Stimulated activated CD8-positive, alpha-beta memory T cell treated with anti-CD3 and anti-CD28 coated beads, Interleukin-7, amount 100 ng/mL, for 4 hours (primary cell): ENCODE data around the gene CDH13.

ENCODE experiments used
- DNase-seq, 2 donors: peaks; one replicate each; pipeline ENCODE4 v3.0.0-alpha.2; 2020; ENCODE audit warnings: low read depth in 2 of 2

Gene CDH13

GRCh38 chr16:83722456-83723183 lies 1095.9 kb downstream of the CDH13 start:
- no peak for DNase-seq

DNA sequence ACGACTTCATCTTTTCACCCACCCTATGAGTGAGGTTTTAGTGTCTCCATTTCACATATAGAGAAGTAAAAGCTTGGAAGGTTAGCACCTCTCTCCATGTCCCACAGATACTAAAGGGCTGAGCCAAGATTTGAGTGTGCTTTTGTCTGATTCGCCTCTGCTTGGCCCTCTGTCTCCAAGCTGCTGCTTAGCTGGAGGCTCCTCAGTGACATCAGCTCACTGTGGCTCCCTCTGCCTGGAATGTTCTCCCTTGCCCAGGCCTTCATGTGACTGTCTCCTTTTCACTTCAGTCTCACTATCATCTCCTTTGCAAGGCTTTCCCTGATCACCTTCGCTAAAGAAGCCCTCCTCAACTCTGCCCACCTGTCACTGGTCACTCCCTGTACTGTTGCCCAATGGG lies 1096.5 kb downstream of the CDH13 start:
- no peak for DNase-seq

DNA sequence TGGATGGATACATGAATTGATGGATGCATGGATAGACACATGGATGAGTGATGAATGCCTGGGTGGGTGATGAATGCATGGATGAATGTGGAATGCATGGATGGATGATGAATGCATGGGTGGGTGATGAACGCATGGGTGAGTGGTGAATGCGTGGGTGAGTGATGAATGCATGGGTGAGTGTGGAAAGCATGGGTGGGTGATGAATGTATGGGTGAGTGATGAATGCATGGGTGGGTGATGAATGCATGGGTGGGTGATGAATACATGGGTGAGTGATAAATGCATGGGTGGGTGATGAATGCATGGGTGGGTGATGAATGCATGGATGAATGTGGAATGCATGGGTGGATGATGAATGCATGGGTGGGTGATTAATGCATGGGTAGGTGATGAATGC lies 1097.1 kb downstream of the CDH13 start:
- no peak for DNase-seq

- DNase-seq = no peak
Measured at GRCh38 chr16:83724585-83724984, 1097.8 kb downstream of the CDH13 start.

DNA sequence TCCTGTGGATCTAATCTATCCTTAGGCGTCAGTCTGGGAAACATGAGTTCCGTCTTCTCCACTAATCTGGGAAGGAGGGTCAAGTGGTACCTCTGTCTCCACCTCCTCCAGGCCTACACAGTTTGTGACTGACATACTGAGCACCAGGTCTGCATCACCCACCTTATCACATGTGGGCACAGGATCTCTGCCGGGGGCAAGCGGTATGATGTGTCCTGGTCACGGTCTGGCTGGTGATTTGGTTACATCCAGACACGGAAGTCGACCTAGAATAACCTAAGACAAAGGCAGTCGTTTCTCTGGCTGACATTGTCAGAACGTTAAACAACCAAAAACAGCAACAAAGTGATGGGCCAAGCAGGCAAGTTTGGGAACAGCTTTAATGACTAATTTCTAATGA lies 1098.5 kb downstream of the CDH13 start:
- no peak for DNase-seq

GRCh38 chr16:83727018-83727417 lies 1100.2 kb downstream of the CDH13 start:
- DNase-seq = no peak

DNA sequence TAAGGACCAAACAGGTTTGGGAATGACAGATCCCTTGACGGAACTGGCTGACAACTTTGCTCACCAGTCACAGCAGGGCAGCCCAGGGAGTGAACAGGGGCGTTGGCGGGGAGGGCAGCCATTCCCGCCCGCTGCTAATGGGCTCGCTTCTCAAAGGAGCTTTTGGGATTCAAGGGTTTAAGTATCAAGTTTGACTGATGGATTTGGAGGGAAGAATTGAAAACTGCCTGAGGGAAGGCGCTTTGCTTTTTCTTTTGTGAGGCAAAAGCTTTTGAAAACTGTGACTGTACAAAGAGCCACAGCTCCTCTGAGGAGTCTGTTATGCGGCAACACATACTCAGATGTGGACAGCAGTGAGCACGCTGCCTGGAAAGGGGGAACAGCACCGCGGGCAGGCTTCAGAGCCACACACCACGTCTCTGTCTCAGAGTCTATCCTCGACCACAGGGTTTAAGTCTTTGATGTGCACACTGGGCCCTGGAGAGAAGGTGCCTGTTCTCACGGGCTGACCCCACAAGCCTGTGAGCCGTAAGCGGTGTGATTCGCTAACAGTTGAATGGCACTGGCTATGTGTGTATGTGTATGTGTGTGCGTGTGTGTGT lies 1101.1 kb downstream of the CDH13 start:
- DNase-seq = no peak

- DNase-seq = no peak
Measured at GRCh38 chr16:83728492-83728891, 1101.7 kb downstream of the CDH13 start.

DNA sequence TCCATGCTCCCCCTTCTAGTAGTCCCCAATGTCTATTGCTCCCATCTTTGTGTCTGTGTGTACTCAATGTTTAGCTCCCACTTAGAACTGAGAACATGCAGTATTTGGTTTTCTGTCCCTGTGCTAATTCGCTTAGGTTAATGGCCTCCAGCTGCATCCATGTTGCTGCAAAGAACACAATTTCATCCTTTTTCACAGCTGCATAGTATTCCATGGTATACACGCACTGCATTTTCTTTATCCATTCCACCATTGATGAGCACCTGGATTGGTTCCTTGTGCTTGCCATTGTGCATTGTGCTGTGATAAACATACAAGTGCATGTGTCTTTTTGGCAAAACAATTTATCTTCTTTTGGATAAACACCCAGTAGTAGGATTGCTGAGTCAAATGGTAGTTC lies 1104.0 kb downstream of the CDH13 start:
- no peak for DNase-seq

GRCh38 chr16:83732536-83732935 lies 1105.8 kb downstream of the CDH13 start:
- DNase-seq = no peak

DNA sequence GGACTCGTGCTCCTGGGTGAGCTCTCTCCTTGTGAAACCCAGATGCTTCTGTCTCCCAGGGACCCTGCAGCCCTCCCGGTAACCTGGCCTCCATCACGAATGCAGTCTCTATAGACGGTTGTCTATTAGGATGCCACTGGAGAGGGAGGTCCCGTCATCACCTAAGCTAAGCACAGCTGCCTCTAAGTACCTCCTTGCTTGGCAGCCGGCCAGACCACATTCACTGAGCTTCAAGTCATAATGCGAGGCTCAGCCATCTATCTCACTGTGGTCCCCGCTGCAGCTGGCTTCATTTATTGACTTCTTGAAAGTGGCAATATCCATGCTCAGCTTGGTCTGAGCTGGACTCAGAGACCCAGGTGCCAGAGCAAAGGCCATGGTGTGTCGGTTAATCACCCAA lies 1106.5 kb downstream of the CDH13 start:
- DNase-seq = no peak

DNA sequence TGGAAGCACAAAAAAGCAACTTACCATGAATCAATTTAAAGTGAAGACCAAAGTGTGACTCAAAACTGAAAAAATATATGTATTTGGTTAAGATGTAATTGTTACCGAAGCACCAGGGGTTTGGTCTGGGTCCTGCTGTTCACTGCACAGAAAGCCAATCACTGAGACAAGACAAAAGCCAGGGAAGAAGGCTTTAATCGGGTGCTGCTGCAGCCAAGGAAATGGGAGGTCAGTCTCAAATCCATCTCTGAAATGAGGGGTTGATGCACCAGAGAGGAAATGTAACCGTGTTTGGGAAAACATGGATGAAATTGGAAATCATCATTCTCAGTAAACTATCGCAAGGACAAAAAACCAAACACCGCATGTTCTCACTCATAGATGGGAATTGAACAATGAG lies 1107.4 kb downstream of the CDH13 start:
- no peak for DNase-seq

- no peak for DNase-seq
Measured at GRCh38 chr16:83737729-83738354, 1111.1 kb downstream of the CDH13 start.

- no peak for DNase-seq
Measured at GRCh38 chr16:83738923-83739503, 1112.2 kb downstream of the CDH13 start.

- DNase-seq = no peak
Measured at GRCh38 chr16:83742124-83742899, 1115.5 kb downstream of the CDH13 start.

DNA sequence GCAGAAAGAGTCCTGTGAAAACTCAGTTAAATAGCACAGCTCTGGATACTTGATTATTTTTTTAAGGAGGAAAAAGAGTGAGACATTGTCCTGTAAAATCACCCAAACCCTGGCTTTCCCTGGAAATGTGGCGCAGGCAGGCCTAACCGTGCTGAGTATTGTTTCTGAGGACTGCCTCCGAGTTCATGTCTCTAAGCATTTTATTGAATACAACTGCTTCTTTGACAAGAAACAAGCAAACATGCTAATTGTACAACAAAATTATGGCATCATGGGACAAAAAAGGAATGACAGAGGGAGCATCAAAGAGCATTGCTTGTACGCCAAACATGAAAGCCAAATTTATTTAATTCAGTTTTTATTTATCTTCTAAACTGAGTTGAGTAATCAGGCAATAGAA lies 1116.5 kb downstream of the CDH13 start:
- no peak for DNase-seq

- no peak for DNase-seq
Measured at GRCh38 chr16:83743720-83744119, 1117.0 kb downstream of the CDH13 start.

GRCh38 chr16:83744441-83744981 lies 1117.7 kb downstream of the CDH13 start:
- peak in 1 of 2 donors; percentile 5 for DNase-seq

DNA sequence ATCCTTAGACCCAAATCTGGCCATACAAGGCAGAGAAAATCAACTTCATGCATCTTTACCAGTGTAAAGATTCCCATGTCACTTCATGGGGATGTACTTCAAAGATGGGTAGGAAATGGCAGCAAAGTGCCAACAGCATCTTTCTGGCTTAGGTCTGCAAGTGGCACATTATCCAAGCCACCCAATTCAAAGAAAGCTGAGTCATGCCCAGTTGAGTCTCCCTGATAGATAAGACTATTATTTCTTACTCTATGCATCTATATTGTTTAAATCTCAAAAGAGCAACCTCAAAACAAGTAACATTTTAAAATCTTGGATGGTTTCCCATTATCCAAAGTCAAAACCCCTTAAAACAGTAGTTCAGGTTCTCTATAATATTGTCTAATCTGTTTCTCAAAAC lies 1119.8 kb downstream of the CDH13 start:
- no peak for DNase-seq

GRCh38 chr16:83747936-83748335 lies 1121.2 kb downstream of the CDH13 start:
- no peak for DNase-seq

DNA sequence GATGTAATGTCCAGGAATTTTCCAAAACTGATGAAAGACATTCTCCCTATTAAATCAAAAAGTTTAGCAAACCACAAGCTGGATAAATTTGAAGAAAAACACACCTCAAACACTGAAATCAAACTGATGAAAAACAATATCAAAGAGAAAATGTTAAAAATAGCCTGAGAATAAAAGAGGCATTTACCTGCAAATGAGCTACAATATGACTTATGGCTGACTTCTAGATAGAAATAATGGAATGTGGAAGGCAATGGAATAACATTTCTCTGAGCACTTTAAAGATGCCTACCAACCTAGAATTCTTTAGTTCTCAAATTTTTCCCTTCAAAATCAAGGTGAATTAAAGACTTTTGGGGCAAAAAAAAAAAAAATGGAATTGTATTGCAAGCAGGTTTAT lies 1128.6 kb downstream of the CDH13 start:
- no peak for DNase-seq
